UCSD-AML1 (cell line): Measurements from ENCODE around the gene SEC14L6.
"Not testable (repeated sequence)": the region's sequence is repeated elsewhere in the genome, so short reads cannot be mapped to it uniquely, and the experiment has no call there.

Experiments
- DNase-seq: peaks from one replicate; lab custom pipeline; 2025; ENCODE audit not compliant: unreplicated experiment; lab: John Stamatoyannopoulos, UW

Gene SEC14L6

GRCh38 chr22:30567277-30567676 lies 20.7 kb upstream of the SEC14L6 start:
- DNase-seq: not testable (repeated sequence)

GRCh38 chr22:30566125-30566524 lies 19.6 kb upstream of the SEC14L6 start:
- DNase-seq: no peak

- no peak for DNase-seq
These were observed 18.8 kb upstream of the SEC14L6 start for GRCh38 chr22:30565341-30565740.

DNA sequence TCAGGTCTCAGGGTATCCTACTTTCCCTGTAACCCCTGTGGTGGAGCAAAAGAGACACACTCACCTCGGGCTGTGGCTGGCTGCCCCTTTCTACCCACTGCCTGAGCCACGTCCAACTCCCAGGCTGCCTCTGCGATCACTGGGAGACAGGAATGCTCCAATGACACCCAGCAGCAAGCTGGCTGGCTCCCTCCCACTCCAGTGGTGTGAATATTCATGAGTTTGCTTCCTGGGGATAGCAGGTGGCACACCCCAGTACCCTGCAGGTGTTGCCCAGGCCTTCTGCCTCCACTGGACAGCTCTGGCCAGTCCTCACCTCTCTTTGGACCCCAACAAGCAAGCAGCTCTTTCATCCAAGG lies 18.2 kb upstream of the SEC14L6 start:
- DNase-seq: no peak

DNA sequence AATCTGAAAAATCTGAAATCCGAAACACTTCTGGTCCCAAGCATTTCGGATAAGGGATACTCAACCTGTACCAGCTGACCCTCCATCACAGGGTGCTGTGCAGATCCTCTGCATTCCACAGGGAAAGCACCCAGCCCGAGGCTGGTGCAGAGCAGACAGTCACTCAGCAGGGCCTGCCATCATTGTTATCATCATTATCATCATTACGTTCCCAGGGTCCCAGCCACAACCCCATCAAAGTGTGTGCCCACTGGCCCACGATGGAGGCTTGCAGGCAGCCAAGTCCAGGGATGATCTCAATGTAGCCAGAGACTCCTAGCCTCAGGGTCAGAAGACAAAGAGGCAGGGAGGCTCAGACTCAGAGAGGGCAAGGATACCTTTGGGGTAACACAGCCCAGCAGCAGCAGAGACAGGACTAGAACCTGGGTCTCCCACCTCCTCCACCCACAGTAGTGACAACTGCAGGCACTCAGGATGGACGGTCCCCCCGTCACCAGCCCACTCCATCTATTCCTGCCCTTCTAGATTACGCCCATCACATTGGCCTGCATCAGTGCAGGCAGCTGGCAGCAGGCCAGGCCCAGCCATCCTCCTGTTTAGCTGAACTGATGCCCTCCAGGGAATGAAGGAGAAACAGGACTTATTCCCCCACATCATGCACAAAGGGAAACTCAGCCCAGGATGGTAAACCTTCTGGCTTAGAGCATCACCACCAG lies 17.7 kb upstream of the SEC14L6 start:
- DNase-seq: no peak

DNA sequence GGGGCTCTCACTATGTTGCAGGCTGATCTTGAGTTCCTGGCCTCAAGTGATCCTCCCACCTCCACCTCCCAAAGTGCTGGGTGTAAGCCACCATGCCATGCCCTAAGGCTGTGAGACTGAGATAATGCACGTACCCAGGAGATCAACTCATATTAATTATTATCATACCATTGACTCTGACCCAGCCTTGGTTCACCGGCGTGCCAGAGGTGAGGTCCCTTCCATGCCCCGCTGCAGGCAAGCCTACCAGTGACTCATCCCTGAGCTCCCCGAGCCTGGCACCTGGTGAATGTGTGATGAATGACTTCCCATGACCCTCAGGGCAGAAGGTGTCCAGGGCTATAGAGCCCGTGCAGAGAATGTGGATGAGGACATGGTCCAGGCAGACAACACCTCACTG lies 15.8 kb upstream of the SEC14L6 start:
- DNase-seq: no peak

GRCh38 chr22:30561402-30562189 lies 15.1 kb upstream of the SEC14L6 start:
- no peak for DNase-seq

DNA sequence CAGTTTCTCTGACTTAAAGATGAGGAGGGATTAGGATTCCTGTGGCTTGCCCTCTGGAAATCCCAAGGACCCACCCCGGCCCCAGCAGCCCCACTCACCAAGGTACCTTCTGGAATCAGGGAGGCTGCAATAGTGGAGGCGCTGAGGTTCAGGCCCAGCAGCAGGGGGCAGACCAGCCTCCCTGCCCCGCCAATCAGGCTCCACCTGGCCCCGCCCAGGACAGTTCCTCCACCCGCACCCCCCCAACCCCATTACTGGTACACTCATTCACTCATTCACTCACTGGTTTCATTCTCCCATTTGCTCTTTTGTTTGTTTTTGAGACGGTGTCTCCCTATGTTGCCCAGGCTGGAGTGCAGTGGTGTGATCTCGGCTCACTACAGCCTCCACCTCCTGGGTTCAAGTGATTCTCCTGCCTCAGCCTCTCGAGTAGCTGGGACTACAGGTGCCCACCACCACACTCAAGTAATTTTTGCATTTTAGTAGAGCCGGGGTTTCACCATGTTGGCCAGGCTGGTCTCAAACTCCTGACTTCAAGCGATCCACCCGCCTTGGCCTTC lies 14.2 kb upstream of the SEC14L6 start:
- DNase-seq: not testable (repeated sequence)

DNA sequence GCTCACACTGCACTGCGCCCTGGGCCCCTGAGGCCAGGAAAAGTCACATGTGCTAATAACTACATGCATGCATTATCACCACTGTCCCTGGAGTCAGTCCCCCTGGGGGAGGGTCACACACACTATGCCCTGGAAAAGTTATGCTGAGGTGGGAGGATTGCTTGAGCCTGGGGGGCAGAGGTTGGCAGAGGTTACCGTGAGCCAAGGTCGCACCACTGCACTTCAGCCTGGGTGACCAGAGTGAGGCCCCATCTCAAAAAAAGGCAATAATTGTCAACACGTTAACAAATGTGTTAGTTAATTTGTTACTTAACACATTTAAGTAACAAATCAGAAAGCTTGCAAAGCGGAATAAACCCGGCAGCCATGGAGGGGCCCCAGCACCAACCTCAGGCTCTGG lies 13.3 kb upstream of the SEC14L6 start:
- DNase-seq: no peak

- no peak for DNase-seq
These were observed 10.7 kb upstream of the SEC14L6 start for GRCh38 chr22:30557243-30557642.

GRCh38 chr22:30556388-30556787 lies 9.8 kb upstream of the SEC14L6 start:
- no peak for DNase-seq

- DNase-seq: no peak
These were observed 9.0 kb upstream of the SEC14L6 start for GRCh38 chr22:30555282-30556210.

DNA sequence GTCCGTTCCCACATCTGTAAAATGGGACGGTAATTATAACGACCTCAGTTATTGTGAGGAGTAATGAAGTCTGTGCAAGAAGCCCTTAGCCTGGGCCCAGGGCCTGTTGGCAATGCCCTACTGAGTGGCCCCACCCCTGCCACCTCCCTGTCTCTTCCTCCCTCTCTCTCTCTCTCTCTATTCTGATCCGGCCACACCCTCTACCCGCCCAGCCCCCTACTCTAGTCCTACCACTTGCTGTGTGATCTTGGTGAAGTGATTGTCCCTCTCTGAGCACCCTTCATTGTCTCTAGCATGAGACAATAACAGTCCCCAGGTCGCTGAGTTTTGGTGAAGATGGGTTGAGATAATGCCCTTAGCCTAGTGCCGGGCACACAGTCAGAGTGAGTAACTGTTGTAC lies 7.4 kb upstream of the SEC14L6 start:
- DNase-seq: no peak

DNA sequence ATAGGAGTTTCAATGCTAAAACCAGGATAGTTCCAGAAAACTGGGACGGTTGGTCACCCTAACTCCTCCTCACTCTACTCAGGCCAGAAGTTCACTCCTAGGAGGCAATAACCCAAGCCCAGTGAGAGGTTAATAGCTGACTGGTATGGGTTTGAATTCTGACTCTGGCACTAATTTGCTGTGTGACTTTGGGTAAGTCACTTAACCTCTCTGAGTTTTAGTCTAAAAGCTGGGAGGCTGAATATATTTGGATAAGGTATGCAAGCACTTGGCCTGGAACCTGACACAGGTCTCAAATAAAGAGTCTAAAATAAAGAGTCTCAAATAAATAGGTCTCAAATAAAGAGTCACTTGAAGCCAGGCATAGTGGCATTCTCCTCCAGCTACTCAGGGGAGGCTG lies 6.2 kb upstream of the SEC14L6 start:
- no peak for DNase-seq

- not testable (repeated sequence) for DNase-seq
These were observed 5.3 kb upstream of the SEC14L6 start for GRCh38 chr22:30551813-30552212.

- DNase-seq: no peak
These were observed 647 bp upstream of the SEC14L6 start for GRCh38 chr22:30547188-30547587.

DNA sequence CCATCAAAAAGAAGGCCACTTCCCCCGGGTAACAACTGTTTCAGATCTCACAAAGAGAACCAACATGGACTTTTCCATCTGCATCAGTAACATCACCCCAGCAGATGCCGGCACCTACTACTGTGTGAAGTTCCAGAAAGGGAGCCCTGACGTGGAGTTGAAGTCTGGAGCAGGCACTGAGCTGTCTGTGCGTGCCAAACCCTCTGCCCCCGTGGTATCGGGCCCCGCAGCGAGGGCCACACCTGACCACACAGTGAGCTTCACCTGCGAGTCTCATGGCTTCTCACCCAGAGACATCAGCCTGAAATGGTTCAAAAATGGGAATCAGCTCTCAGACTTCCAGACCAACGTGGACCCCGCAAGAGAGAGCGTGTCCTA lies 3.7 kb downstream of the SEC14L6 start:
- DNase-seq: no peak

- DNase-seq: no peak
These were observed 4.4 kb downstream of the SEC14L6 start for GRCh38 chr22:30541961-30542810.

DNA sequence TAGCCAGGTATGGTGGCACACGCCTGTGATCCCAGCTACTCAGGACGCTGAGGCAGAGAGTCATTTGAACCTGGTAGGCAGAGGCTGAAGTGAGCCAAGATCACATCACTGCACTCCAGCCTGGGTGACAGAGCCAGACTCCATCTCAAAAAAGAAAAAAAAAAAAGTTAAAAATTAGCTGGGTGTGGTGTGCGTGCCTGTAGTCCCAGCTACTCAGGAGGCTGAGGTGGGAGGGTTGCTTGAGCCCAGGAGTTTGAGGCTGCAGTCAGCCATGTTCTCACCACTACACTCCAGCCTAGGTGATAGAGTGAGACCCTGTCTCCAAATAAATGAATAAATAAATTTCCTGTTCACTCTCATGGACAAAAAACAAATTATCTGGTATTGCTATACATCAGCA lies 5.0 kb downstream of the SEC14L6 start:
- not testable (repeated sequence) for DNase-seq

DNA sequence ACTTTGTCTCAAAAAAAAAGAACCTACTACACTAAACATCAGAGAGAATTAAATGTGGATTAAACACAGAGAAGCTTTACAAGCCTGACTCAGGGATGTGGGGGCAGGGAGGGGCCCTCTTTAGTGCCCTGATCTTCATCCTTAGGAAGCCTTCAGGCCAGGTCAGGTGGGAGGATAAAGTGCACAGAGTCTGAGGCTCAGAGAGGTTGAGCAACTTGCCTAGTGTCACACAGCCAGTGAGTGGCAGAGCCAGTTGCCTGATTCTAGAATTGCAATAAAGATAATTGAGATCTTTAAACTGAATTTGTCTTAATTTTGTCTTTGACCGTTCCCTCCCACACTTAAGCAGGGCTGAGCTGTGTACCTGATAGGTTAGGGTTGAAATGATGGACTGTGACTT lies 7.2 kb downstream of the SEC14L6 start:
- no peak for DNase-seq
